NCI-H2081 (cell line): ENCODE measurements around the gene PTPN6.

ENCODE experiments used
- DNase-seq, 2 experiments: peaks; one replicate each; lab custom pipeline; 2025; lab: John Stamatoyannopoulos, UW

The PTPN6 gene

GRCh38 chr12:6956021-6956727, 5.0 kb downstream of the PTPN6 start:
- no peak for DNase-seq

GRCh38 chr12:6957151-6957701, 6.1 kb downstream of the PTPN6 start:
- DNase-seq = no peak

GRCh38 chr12:6957741-6958608, 6.8 kb downstream of the PTPN6 start:
- DNase-seq = no peak

- DNase-seq = no peak
Observed at GRCh38 chr12:6958609-6959057, 7.5 kb downstream of the PTPN6 start.

GRCh38 chr12:6959058-6959804, 8.1 kb downstream of the PTPN6 start:
- DNase-seq = no peak

- no peak for DNase-seq
Observed at GRCh38 chr12:6959805-6960592, 8.8 kb downstream of the PTPN6 start.

- no peak for DNase-seq
Observed at GRCh38 chr12:6960593-6961277, 9.6 kb downstream of the PTPN6 start.

GRCh38 chr12:6961278-6961694, 10.1 kb downstream of the PTPN6 start:
- DNase-seq = peak; percentile 34 to 60

- peak; percentile 93 to 96 for DNase-seq
Observed at GRCh38 chr12:6961695-6962284, 10.6 kb downstream of the PTPN6 start.

GRCh38 chr12:6962285-6963015, 11.3 kb downstream of the PTPN6 start:
- peak; percentile 93 to 96 for DNase-seq

- DNase-seq = peak; percentile 94 to 95
Observed at GRCh38 chr12:6963016-6963731, 12.0 kb downstream of the PTPN6 start.

- DNase-seq = peak; percentile 77 to 79
Observed at GRCh38 chr12:6963791-6964413, 12.7 kb downstream of the PTPN6 start.

GRCh38 chr12:6964605-6965025, 13.5 kb downstream of the PTPN6 start:
- DNase-seq = no peak

- DNase-seq = peak; percentile 91 to 93
Observed at GRCh38 chr12:6965026-6965661, 14.0 kb downstream of the PTPN6 start.

- no peak for DNase-seq
Observed at GRCh38 chr12:6965714-6966113, 14.6 kb downstream of the PTPN6 start.

- DNase-seq = no peak
Observed at GRCh38 chr12:6966351-6966750, 15.2 kb downstream of the PTPN6 start.

GRCh38 chr12:6967651-6968100, 16.5 kb downstream of the PTPN6 start:
- DNase-seq = no peak

- no peak for DNase-seq
Observed at GRCh38 chr12:6968426-6968825, 17.3 kb downstream of the PTPN6 start.
